GM18511 (cell line): ENCODE measurements around the gene EPOP.

Source experiments
- ATAC-seq: cut with Tn5 transposase; IDR thresholded peaks from one replicate; pipeline ENCODE4 v1.9.1; 2021; ENCODE audit warnings: mild to moderate bottlenecking, moderate library complexity; ENCODE audit not compliant: unreplicated experiment

EPOP gene

DNA sequence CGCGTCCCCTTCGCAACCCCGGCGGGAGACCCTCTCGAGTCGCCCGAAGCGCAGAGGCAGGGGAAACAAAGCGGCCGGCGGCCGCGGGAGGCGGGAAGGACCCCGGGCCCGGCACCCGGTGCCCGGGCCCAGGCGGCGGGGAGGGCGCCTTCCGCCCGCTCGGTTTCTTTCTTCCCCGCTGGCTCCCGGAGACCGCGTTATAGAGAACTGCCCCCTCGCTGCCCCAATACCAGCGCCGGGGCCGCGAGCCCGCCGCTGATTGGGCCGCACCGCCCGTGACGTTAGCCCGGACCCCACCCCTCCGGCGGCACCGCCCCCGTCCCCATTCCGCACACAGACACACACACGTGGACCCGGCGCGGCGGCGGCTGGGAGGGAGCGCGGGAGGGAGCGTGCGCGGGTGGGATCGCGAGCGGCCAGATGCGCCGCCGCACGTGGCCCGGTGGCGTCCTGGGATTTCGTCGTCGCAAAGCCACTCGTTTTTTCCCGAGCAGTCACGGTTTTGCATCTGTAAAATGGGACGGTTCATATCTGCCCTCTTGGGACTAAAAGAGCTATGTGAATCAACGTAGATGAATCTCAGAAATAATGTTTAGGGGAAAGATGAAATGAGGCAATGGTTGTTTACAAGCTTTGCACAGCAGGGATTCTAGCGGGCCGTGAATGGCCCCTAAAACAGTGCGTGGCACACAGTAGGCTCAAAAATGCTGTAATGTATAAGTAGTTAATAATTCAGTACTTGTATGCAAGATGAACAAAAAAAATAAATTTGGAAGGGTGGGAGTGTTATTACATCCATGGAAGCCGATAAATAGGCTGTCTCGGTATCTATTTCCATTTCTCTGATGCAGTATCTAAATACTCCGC, at the start of gene EPOP:
EPOP (minus strand) TSS at position 209 of the 867 bp plus-strand sequence. CDS start 462 bp downstream, outside the sequence.
- ATAC-seq: peak; percentile 75

DNA sequence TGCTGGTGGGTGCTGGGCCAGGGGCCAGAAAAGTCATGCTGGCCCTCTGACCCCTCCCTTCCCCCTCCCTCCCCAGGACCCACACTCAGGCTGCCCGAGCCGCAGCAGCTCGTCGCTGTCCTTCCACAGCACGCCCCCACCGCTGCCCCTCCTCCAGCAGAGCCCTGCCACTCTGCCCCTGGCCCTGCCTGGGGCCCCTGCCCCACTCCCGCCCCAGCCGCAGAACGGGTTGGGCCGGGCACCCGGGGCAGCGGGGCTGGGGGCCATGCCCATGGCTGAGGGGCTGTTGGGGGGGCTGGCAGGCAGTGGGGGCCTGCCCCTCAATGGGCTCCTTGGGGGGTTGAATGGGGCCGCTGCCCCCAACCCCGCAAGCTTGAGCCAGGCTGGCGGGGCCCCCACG, 47.0 kb upstream of the EPOP start:
- no peak for ATAC-seq

DNA sequence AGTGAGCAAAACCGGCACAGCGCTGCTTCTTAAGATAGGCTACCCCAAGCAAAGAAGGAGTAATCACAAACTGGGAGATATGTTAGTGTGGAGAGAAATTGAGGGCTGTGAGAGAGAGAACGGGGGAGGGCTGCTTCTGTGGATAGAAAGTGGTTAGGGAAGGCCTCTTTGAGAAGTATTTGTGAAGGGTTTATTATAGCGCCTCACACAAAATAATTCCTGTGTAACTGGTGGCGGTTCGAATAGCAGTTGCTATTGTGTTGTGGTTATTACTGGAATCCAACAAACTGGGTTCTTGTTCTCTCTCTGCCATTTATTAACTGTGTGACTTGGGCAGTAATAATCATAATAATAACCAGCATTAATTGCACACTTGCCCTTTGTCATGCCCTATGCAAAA, 46.2 kb upstream of the EPOP start:
- ATAC-seq: no peak

DNA sequence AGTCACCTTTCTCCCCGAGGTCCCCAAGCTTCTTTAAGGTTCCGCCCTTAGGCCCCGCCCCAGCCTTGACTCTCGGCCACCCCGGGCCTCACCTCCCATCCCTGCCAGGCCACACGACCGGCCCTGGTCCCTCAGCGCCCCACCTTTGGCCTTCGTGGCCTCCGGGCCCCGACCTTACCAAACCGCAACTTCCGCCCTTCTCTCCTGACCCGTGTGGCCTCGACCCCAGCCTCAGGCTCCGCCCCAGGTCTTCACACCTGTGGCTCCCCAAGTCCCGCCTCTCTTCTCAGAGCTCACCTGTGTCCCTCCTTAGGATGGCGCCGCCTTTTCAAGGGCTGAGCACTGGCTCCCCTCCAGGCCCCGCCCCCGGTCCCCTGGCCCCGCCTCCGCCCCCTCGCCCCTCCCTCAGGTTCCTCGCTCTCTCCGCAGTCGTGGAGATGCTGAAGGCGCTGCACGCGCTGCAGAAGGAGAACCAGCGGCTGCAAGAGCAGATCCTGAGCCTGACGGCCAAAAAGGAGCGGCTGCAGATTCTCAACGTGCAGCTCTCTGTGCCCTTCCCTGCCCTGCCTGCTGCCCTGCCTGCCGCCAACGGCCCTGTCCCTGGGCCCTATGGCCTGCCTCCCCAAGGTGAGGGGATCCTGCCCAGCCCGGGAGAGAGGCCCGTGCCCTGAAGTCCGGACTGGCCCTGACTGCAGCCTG, 45.3 kb upstream of the EPOP start:
- ATAC-seq: no peak

DNA sequence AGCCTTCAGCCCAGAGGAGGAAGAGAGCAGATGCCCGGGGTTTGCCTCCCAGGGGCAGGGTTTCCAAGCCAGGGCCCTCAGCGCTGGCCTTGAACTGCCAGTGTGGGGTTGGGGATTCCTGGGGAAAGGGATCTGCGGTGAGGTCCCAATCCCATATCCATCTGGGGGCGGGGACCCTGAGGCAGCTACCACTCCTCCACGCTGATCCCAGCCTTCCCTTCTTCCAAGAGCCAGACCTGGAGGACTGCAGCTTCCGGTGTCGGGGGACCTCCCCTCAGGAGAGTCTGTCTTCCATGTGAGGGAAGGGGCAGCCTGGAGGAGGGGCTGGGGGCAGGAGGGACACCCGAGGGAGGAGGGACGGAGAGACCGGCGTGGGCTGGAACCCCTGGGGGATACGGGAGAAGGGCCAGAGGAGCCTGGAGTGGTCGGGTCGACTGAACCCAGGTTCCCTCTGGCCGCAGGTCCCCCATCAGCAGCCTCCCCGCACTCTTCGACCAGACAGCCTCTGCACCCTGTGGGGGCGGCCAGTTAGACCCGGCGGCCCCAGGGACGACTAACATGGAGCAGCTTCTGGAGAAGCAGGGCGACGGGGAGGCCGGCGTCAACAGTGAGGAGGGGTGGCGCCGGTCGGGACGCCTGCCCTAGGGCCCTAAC, 44.7 kb upstream of the EPOP start:
- no peak for ATAC-seq

DNA sequence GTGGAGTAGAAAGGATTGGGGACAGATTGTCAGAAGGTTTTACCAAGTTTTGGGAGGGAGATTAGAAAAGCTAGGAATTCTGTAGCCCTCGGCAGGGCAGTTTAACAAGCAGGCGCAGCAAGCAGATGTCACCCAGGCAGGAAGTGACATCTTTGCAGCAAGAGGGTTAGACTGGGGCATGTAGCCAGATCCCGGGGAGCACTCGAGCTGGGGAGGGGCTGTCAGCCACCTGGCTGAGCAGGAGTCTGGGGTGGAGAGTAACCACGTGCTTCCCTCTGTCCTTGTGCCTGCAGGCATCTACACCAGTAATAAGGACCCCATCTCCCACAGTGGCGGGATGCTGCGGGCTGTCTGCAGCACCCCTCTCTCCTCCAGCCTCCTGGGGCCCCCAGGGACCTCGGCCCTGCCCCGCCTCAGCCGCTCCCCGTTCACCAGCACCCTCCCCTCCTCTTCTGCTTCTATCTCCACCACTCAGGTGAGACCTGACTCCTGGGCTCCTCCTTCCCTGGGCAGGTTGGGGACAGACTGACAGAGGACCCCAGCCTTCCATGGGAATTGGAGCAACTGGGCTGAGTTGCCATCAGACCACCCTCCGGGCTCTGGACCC, 42.5 kb upstream of the EPOP start:
- ATAC-seq: no peak

DNA sequence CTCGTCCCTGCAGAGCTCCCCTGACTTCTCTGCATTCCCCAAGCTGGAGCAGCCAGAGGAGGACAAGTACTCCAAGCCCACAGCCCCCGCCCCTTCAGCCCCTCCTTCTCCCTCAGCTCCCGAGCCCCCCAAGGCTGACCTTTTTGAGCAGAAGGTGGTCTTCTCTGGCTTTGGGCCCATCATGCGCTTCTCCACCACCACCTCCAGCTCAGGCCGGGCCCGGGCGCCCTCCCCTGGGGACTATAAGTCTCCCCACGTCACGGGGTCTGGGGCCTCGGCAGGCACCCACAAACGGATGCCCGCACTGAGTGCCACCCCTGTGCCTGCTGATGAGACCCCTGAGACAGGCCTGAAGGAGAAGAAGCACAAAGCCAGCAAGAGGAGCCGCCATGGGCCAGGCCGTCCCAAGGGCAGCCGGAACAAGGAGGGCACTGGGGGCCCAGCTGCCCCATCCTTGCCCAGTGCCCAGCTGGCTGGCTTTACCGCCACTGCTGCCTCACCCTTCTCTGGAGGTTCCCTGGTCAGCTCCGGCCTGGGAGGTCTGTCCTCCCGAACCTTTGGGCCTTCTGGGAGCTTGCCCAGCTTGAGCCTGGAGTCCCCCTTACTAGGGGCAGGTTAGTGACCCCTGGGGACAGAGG, 41.7 kb upstream of the EPOP start:
- ATAC-seq: no peak

DNA sequence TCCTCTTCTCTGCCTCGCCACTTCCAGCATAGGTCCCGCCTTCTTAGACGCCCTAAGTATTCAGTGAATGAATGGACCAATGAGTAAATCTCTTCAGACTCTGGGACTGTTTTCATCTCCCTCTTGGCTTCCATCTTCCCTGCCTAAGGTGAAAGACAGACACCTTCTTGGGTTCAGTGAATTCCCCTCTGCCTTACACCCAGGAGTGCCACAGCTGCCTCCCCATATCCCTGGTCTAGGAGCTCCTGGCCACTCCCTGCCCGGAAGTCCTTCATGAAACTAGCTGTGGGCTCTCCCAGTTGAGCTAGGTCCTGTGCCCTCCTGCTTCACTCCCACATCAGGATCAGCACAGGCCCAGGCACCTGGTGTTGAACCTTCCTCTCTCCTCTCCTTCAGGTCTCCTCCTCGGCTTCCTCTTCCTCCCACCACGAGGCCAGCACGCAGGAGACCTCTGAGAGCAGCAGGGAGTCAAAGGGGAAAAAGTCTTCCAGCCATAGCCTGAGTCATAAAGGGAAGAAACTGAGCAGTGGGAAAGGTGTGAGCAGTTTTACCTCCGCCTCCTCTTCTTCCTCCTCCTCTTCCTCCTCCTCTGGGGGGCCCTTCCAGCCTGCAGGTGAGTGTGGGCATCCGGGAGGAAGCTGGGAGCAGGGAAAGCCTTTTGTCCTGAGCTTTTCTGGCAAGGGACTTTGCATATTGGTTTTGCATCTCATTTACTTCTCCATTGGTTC, 40.6 kb upstream of the EPOP start:
- ATAC-seq: no peak

DNA sequence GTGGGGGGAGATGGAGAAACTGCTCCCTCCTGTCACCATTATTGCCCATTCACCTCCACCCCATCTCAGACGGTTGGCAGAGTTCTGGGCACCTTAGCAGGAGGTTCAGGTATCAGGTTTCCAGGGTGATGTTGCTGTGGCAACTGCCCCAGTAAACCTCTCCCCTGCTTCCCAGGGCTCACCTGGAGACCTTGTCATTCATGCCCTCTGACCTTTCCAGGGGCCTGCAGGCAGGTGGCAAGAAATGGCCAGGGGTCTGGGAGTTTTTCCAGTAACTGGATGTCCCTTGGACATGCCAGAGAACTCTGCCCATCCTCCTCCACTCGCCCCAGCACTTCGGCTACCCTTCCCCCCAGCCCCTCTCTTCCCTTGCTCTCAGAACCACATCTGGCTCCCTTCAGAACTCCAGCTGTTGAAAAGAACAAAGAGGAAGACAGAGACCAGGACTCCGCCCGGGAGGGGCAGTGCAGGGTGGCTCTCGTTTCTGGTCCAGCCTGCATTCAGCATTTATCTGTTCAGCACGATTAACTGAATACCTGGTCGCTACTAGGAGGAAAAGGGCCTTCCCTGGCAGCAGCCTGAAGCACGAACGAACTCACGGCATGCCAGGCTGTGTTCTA, 38.8 kb upstream of the EPOP start:
- no peak for ATAC-seq

DNA sequence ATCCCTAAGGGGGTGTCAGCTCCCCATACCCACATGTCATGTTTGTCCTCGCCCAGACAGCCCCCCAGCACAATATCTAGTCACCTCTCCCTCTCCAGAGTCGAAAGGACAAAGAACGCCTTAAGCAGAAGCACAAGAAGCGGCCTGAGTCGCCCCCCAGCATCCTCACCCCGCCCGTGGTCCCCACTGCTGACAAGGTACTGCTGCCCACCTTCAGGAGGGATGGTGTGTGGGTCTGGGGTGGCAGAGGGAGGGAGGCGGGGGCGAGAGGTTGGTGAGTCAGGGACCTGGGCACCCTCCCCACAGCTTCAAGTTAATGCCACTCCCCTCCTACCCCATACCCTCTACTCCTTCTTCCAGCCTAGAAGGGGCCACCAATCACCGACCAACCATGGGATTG, 37.8 kb upstream of the EPOP start:
- no peak for ATAC-seq

DNA sequence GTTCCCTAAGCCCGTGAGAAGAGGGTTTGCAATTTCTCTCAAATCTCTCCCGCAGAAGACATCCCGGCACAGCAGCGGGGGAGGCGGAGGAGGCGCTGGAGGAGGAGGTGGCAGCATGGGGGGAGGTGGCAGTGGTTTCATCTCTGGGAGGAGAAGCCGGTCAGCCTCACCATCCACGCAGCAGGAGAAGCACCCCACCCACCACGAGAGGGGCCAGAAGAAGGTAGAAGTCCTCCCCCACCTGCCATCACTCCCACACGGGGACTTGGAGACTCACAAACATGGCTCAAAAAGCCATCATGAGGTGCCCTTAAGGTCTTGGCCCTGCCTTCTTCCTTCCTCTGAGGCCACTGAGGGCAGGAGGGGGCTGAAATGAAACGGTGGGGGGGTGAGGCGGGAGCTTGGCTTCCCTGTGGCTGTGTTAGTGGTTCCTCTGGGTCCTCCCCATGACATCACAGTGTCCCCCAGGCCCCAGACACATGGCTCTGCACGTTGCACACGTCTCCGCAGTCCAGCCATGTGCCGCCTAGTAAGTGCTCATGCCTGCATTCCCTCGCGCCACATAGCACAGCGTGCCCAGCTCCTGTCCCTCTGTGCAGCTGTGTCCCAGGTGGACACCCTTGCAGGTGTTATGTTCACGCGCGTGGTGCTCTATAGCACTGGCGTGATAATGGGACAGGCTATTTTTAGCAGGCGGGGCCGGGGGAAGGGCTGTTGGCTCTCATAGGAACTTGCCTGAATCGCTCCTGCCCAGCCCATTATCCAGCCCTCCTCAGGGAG, 37.2 kb upstream of the EPOP start:
- no peak for ATAC-seq

DNA sequence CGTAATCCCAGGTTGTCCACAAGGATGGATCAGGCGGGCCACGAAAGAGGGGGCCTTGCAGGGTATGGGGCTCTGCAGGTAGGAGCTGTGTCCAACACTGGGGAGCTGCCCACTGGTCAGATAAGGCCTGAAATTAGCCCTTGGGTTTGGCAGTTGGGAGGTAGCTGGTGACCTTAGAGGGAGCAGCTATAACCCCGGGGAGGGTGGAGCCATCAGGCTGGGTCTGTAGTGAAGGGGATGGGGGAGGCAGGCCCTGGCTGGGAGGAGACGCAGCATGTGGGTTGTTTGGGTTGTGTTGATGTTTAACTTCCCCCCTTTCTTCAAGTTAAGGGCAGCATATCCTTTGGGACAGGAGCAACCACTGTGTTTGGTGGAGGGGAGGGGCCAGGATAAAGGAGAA, 36.2 kb upstream of the EPOP start:
- no peak for ATAC-seq

DNA sequence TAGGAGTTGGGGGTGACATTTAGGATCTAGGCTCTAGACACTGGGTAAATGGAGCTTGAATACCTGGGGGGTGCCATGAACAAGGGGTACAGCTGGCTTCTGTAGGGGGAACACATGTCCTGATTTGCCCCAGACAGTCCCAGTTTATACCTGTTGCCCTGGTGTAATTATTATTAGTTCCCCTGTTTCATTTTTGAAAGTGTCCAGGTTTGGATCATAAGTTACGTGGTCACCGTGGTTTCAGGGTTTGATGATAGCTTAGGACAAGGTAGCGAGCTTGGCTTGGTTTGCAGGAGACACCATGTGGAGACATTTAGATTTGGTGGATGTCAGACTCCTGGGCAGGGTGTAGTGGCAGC, 35.8 kb upstream of the EPOP start:
- no peak for ATAC-seq

DNA sequence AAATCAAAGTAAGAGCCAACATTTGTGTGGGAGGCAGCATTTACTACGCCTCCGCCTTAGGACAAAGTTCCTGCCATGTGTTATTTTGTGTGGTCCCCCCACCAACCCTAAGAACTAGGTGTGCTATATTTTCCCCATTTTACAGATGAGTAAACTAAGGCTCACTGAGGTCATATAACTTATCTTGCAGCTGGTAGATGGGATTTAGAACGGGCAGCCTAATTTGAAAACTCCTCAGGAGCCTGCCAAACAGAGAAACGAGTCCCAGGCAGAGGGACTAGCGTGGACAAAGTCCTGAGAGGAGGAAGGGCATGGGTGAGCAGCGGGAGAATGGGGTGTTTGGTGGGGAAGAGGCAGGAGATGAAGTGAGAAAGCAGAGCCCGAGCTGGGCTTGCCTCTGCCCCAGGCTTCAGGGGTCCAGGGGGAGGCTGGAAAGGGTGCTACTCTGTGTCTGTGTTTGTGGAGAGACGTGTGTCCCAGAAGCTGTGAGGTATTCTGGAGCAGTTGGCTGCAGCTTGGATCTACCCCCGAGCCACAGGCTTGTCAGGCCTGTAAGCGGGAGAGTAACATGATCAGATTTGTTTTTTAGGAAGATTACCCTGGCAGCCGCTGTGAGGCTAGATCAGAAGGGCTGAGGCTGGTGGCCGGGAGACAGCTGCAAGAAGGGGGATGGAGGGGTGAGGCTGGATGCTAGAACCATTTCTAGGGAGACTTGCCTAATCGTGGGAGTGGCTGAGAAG, 35.3 kb upstream of the EPOP start:
- no peak for ATAC-seq

DNA sequence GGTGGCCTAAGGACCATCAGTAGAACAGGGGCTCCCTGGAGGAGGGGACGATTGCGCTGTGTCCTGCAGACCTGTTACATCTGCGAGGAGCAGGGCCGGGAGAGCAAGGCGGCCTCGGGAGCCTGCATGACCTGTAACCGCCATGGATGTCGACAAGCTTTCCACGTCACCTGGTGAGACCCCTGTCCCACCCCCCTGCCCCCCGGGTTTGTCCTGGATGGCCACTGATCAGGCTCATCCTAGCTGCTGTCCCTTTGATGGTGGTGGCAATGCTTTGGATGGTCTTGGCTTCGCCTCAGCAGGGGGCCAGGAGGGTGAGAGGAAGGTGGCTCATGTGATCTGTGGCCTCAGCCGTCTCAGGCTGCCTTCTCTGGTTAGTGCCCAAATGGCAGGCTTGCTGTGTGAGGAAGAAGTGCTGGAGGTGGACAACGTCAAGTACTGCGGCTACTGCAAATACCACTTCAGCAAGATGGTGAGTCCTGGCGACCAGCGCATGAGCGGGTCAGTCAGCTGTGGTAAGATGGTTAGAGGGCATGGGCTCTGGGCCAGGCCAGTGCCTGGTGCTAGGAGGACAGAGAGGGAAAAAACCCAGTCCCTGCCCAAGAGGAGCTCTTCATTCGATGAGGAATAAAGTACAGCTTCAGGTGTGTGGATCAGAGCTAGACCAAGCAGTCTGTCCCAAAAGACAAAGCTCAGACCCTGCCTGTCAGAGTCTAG, 34.5 kb upstream of the EPOP start:
- no peak for ATAC-seq

DNA sequence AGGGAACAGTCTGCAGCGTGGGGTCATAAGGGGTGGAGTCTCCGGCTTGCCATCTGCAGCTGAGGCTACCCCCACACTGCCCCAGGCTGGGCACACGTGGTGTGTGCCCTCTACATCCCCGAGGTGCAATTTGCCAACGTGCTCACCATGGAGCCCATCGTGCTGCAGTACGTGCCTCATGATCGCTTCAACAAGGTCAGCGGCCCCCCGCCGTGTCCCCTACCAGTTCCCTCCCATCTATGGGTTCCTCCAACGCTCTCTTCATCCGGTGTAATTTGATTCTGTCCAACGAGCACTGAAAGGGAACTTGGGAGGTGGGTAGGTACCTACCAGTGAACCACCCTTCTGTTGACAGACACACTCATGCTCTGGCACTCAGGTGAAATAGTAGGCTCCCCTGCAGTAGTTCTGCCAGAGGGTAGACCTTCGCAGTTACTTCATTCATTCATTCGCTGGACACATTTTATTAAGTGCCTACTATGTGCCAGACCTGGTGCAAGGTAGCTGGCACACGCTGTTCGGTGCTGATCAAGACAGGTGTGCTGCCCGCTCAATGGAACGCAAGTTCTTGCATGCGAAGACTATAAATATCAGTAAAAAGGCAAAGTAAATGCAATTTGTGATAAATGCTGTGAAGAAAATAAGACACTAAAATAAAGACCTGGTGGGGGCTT, 33.1 kb upstream of the EPOP start:
- no peak for ATAC-seq

DNA sequence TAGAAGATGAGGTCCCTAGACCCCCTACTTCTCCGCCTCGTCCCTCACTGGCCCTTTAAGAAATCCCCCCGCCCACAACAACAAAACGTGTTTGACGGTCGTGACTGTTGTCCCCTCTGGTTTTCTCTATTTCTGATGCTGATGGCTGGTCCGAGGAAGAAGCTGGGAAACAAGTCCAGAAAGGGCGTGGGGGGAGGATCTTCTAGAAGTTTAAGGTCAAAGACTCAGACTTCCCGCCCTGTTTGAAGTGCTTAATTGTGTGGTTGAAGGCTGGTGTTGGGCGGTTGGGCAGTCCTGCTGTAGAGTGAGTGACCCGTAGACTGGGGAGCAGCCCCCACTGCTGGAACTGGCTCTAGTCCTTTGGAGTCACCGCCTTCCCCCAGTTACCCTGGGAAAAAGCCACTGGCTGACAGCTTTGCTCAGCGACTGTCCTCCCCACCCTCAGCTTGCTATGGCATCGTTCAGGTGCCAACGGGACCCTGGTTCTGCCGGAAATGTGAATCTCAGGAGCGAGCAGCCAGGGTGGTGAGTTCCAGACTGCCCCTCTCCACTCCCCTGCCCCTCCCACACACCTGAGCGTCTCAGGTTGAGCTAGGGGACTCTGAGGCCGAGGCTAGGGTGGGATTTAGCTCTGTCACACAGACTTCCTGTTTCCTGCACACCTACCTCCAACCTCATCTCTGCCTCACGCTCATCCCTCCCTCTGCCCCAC, 31.9 kb upstream of the EPOP start:
- no peak for ATAC-seq
